Keratinocyte (primary cell): Measurements from ENCODE around the gene SUPT5H.

Experiments
- EZH2 ChIP-seq: IDR thresholded peaks from one replicate; pipeline ENCODE4 v1.6.1; 2012; ENCODE audit warnings: inconsistent platforms, mild to moderate bottlenecking, low read length, moderate library complexity
- TF ChIP-seq, protein P1 (sequence below), 3 experiments: IDR thresholded peaks in 1 of 3; conservative IDR thresholded peaks in 1 of 3; optimal IDR thresholded peaks in 1 of 3; 2 replicates in 2 of 3; 3 replicates in 1 of 3; pipeline versions ENCODE3 to v1.5.1; 2011; ENCODE audit warnings: low read length in 3 of 3, mild to moderate bottlenecking in 3 of 3, moderate library complexity in 2 of 3, control low read depth in 1 of 3, inconsistent platforms in 1 of 3; ENCODE audit not compliant: insufficient read depth in 2 of 3; ENCODE audit errors: extremely low read depth in 1 of 3

DNA sequence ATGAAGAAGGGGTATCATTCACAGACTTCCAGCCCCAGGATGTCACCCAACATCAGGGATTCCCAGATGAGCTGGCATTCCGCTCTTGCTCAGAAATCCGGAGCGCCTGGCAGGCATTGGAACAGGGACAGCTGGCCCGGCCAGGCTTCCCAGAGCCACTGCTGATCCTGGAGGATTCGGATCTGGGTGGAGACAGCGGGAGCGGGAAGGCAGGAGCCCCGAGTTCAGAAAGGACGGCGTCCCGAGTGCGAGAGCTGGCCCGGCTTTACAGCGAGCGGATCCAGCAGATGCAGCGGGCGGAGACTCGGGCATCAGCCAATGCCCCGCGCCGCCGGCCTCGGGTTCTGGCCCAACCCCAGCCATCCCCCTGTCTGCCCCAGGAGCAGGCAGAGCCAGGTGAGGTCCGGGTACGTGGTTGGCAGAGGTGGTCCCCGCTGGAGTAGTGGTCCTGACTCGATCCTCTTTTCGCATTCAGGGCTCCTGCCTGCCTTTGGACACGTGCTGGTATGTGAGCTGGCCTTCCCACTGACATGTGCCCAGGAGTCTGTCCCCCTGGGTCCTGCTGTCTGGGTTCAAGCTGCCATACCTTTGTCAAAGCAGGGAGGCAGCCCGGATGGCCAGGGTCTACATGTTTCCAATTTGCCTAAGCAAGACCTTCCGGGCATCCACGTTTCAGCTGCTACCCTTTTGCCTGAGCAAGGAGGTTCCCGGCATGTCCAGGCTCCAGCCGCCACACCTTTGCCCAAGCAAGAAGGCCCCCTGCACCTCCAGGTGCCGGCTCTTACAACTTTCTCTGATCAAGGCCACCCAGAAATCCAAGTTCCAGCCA is 21.9 kb upstream of the SUPT5H start:
- TF ChIP-seq EZH2: no peak
- TF ChIP-seq, protein P1, sequence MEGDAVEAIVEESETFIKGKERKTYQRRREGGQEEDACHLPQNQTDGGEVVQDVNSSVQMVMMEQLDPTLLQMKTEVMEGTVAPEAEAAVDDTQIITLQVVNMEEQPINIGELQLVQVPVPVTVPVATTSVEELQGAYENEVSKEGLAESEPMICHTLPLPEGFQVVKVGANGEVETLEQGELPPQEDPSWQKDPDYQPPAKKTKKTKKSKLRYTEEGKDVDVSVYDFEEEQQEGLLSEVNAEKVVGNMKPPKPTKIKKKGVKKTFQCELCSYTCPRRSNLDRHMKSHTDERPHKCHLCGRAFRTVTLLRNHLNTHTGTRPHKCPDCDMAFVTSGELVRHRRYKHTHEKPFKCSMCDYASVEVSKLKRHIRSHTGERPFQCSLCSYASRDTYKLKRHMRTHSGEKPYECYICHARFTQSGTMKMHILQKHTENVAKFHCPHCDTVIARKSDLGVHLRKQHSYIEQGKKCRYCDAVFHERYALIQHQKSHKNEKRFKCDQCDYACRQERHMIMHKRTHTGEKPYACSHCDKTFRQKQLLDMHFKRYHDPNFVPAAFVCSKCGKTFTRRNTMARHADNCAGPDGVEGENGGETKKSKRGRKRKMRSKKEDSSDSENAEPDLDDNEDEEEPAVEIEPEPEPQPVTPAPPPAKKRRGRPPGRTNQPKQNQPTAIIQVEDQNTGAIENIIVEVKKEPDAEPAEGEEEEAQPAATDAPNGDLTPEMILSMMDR (optimal IDR thresholded peaks at IDR 0.05 in 1 of 3, IDR thresholded peaks at IDR 0.05 in 1 of 3, conservative IDR thresholded peaks at IDR 0.05 in 1 of 3; ENCODE audit: extremely low read depth in 1 of 3, insufficient read depth in 2 of 3, low read length in 3 of 3): no peak
